WTC11 (cell line): ENCODE results near the gene ZNF440. TPM values are rescaled to one million over a fixed set of nuclear protein-coding genes. Genes with fewer than 3 reads are reported as not detected.
"Not testable (repeated sequence)": the region's sequence is repeated elsewhere in the genome, so short reads cannot be mapped to it uniquely, and the experiment has no call there.

Source experiments
- ATAC-seq: fragments of 200-7000 bp; cut with Tn5 transposase; 2 replicates; pipeline ENCODE4 v1.10.0; 2021; ENCODE audit warnings: mild to moderate bottlenecking, moderate library complexity
- CTCF ChIA-PET: fragments of 300-600 bp; sonication (Branson Sonifier 250); formaldehyde crosslinking; loops from one replicate; lab custom pipeline; 2021; ENCODE audit warnings: antibody characterized with exemption; lab: Charles Lee
- POLR2A ChIA-PET: fragments of 350-600 bp; sonication (Branson Sonifier 250); formaldehyde crosslinking; loops from one replicate; lab custom pipeline; 2021; ENCODE audit warnings: antibody characterized with exemption; lab: Charles Lee
- DNase-seq: peaks from one replicate; pipeline ENCODE4 v3.0.0; 2021; ENCODE audit warnings: low spot score
- H3K27ac Mint-ChIP-seq: 2 replicates; pipeline ENCODE4 v1.8.0; 2021; ENCODE audit warnings: mixed read lengths
- H3K27me3 Mint-ChIP-seq: 2 replicates; pipeline ENCODE4 v1.8.0; 2021; ENCODE audit warnings: low read depth, mild to moderate bottlenecking, moderate library complexity, mixed read lengths
- H3K36me3 Mint-ChIP-seq: 2 replicates; pipeline ENCODE4 v1.8.0; 2021; ENCODE audit warnings: mixed read lengths
- H3K4me1 Mint-ChIP-seq: 2 replicates; pipeline ENCODE4 v1.8.0; 2022; ENCODE audit warnings: mixed read lengths
- H3K4me3 Mint-ChIP-seq: 2 replicates; pipeline ENCODE4 v1.8.0; 2021; ENCODE audit warnings: mild to moderate bottlenecking, moderate library complexity, mixed read lengths
- H3K9me3 Mint-ChIP-seq: 2 replicates; pipeline ENCODE4 v1.8.0; 2021; ENCODE audit warnings: mixed read lengths
- FOXJ3 ChIP-seq: sonication (generic); formaldehyde crosslinking; IDR thresholded peaks from 2 replicates; pipeline ENCODE4 v1.9.0; 2021; ENCODE audit warnings: missing genetic modification reagents, mild to moderate bottlenecking, borderline replicate concordance
- GABPB1 ChIP-seq: sonication (generic); formaldehyde crosslinking; IDR thresholded peaks from 2 replicates; pipeline ENCODE4 v1.8.1; 2023; ENCODE audit warnings: mild to moderate bottlenecking, missing genetic modification reagents
- IRF2 ChIP-seq: sonication (generic); formaldehyde crosslinking; IDR thresholded peaks from 2 replicates; pipeline ENCODE4 v1.8.0; 2022; ENCODE audit warnings: low read depth, missing genetic modification reagents, borderline replicate concordance
- JUN ChIP-seq: sonication (generic); formaldehyde crosslinking; IDR thresholded peaks from 2 replicates; pipeline ENCODE4 v1.8.0; 2023; ENCODE audit warnings: mild to moderate bottlenecking, missing genetic modification reagents
- NFYB ChIP-seq: sonication (generic); formaldehyde crosslinking; conservative IDR thresholded peaks from 2 replicates; pipeline ENCODE4 v1.8.0; 2022; ENCODE audit warnings: low read depth, missing genetic modification reagents
- NR1H2 ChIP-seq: sonication (generic); formaldehyde crosslinking; IDR thresholded peaks from 2 replicates; pipeline ENCODE4 v1.9.0; 2021; ENCODE audit warnings: mild to moderate bottlenecking, moderate library complexity, missing genetic modification reagents
- OVOL2 ChIP-seq: fragments of 250-450 bp; sonication (Bioruptor Pico); IDR thresholded peaks from 2 replicates; pipeline ENCODE4 v1.9.0; 2021; ENCODE audit warnings: mild to moderate bottlenecking, borderline replicate concordance
- RELA ChIP-seq: sonication (generic); formaldehyde crosslinking; IDR thresholded peaks from 2 replicates; pipeline ENCODE4 v1.8.1; 2022; ENCODE audit warnings: missing genetic modification reagents, mild to moderate bottlenecking, borderline replicate concordance
- TEAD1 ChIP-seq: sonication (generic); formaldehyde crosslinking; IDR thresholded peaks from 2 replicates; pipeline ENCODE4 v1.8.0; 2022; ENCODE audit warnings: mild to moderate bottlenecking, missing genetic modification reagents
- ZNF263 ChIP-seq: sonication (generic); formaldehyde crosslinking; IDR thresholded peaks from 2 replicates; pipeline ENCODE4 v1.8.1; 2022; ENCODE audit warnings: low read depth, mild to moderate bottlenecking, moderate library complexity, missing genetic modification reagents
- total RNA-seq: library from RNA; stranded (reverse); gene quantifications from 3 replicates; pipeline ENCODE4 v1.2.3, GENCODE V29; 2021
- TF ChIP-seq, protein P1 (sequence below): fragments of 250-450 bp; sonication (Bioruptor Pico); IDR thresholded peaks from 2 replicates; pipeline ENCODE4 v1.9.0; 2021; ENCODE audit warnings: moderate library complexity, mild to moderate bottlenecking, inconsistent platforms, borderline replicate concordance
- TF ChIP-seq, protein P2 (sequence below): fragments of 250-450 bp; sonication (Bioruptor Pico); conservative IDR thresholded peaks from 2 replicates; pipeline ENCODE4 v1.9.0; 2021; ENCODE audit warnings: mild to moderate bottlenecking
- TF ChIP-seq, protein P3 (sequence below): fragments of 200-600 bp; IDR thresholded peaks from 2 replicates; pipeline ENCODE4 v1.8.0; 2022; ENCODE audit warnings: antibody characterized with exemption
- TF ChIP-seq, protein P4 (sequence below): fragments of 250-450 bp; sonication (Bioruptor Pico); IDR thresholded peaks from 2 replicates; pipeline ENCODE4 v1.8.0; 2021; ENCODE audit warnings: mild to moderate bottlenecking
- TF ChIP-seq, protein P5 (sequence below): sonication (generic); formaldehyde crosslinking; IDR thresholded peaks from 2 replicates; pipeline ENCODE4 v1.8.0; 2022; ENCODE audit warnings: mild to moderate bottlenecking, missing genetic modification reagents

Gene ZNF440
- total RNA-seq, 1 experiment from 2014 or later = 16.4 TPM

DNA sequence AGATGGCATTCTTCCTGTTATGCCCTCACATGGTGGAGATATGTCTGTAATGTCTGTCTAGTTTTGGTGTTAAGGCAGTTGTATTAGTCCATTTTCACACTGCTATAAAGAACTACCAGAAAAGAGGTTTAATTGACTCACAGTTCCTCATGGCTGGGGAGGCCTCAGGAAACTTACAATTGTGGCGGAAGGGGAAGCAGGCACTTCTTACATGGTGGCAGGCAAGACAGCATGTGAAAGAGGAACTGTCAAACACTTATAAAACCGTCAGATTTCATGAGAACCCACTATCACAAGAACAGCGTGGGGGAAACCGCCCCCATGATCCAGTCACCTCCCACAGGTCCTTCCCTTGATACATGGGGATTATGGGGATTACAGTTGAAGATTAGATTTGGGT is 44.1 kb upstream of the ZNF440 start:
- TF ChIP-seq, protein P1, sequence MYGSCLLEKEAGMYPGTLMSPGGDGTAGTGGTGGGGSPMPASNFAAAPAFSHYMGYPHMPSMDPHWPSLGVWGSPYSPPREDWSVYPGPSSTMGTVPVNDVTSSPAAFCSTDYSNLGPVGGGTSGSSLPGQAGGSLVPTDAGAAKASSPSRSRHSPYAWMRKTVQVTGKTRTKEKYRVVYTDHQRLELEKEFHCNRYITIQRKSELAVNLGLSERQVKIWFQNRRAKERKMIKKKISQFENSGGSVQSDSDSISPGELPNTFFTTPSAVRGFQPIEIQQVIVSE (CRISPR knock-in tag) = no peak
- TF ChIP-seq ZNF263 (CRISPR knock-in tag) (no peak), IRF2 (CRISPR knock-in tag) (no peak), FOXJ3 (CRISPR knock-in tag) (no peak)
- TF ChIP-seq, protein P2, sequence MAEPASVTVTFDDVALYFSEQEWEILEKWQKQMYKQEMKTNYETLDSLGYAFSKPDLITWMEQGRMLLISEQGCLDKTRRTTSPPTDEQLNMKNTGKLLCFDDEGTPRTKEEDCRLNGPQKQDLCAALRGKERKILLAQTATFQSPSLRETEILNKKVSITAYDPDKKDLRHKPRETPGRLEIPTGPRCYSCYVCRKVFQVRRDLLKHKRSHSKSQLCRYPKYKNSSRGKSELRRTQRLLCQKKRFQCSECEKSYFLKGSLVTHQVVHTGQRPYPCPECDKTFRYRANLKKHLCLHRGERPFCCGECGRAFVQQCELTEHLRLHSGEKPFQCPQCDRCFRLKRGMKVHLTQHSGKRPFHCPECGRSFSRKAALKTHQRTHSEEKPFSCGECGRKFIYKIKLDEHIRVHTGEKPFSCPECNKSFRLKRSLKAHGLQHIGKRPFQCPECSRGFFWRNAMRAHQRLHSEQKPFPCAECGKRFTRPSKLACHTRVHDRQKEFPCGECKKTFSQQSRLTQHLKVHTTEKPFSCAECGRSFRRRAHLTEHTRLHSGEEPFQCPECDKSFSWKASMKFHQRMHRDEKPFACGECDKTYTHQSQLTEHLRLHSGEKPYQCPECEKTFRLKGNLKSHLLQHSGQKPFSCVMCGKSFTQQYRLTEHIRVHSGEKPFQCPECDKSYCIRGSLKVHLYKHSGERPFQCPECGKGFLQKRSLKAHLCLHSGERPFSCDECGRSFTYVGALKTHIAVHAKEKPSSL (CRISPR knock-in tag) = no peak
- TF ChIP-seq, all 79 proteins: peak for 0
- Mint-ChIP-seq H3K27me3 (peaks cover 58% of the 10 kb centered on the region), H3K4me3 (no peak overlapping the region), H3K36me3 (peaks cover 10% of the 10 kb centered on the region), H3K9me3 (peaks cover 46% of the 10 kb centered on the region), H3K4me1 (peaks cover 4% of the 10 kb centered on the region; the same call in 1 of the 2 replicates), H3K27ac (no peak overlapping the region)
- ATAC-seq = no peak
- ChIA-PET POLR2A (no interaction called here), CTCF (no interaction called here)
- no peak for DNase-seq

DNA sequence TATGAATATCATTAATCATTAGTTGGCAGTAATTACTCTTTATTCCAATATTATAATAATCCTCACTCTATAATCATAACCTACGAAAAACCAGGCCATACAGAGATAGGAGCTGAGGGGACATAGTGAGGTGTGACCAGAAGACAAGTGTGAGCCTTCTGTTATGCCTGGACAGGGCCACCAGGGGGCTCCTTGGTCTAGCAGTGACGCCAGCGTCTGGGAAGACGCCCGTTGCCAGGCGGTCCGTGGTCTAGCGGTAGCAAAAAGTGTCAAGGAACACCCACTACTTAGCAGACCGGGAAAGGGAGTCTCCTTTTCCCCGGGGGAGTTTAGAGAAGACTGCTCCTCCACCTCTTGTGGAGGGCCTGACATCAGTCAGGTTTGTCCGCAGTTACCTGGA is 42.6 kb upstream of the ZNF440 start:
- Mint-ChIP-seq H3K9me3 (peaks cover 54% of the 10 kb centered on the region), H3K27me3 (peaks cover 51% of the 10 kb centered on the region)
- CTCF ChIA-PET = interaction anchor here (0.6 to 0.8 kb wide), 5 partner anchors 26 to 460 kb away, joined by 3 read pairs; no protein-coding TSS in a partner anchor
- peak; percentile 60 for DNase-seq
- ATAC-seq, H3K27ac Mint-ChIP-seq, H3K36me3 Mint-ChIP-seq, H3K4me3 Mint-ChIP-seq, H3K4me1 Mint-ChIP-seq, POLR2A ChIA-PET: not testable (repeated sequence)
- TF ChIP-seq, protein P3, sequence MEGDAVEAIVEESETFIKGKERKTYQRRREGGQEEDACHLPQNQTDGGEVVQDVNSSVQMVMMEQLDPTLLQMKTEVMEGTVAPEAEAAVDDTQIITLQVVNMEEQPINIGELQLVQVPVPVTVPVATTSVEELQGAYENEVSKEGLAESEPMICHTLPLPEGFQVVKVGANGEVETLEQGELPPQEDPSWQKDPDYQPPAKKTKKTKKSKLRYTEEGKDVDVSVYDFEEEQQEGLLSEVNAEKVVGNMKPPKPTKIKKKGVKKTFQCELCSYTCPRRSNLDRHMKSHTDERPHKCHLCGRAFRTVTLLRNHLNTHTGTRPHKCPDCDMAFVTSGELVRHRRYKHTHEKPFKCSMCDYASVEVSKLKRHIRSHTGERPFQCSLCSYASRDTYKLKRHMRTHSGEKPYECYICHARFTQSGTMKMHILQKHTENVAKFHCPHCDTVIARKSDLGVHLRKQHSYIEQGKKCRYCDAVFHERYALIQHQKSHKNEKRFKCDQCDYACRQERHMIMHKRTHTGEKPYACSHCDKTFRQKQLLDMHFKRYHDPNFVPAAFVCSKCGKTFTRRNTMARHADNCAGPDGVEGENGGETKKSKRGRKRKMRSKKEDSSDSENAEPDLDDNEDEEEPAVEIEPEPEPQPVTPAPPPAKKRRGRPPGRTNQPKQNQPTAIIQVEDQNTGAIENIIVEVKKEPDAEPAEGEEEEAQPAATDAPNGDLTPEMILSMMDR = peak; percentile 40; the same call in 1 of the 2 replicates

DNA sequence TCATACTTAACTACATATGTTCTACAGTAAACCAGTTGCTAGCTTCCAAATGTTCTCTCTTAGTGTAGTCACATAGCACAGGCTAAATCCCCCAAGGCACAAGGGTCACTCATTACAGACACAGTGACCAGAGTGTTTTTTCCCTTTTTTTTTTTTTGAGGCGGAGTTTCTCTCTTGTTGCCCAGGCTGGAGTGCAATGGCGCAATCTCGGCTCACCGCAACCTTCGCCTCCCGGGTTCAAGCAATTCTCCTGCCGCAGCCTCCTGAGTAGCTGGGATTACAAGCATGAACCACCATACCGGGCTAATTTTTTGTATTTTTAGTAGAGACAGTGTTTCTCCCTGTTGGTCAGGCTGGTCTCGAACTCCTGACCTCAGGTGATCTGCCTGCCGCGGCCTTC is 37.4 kb upstream of the ZNF440 start:
- Mint-ChIP-seq H3K27me3 (peaks cover 21% of the 10 kb centered on the region), H3K36me3 (peaks cover 39% of the 10 kb centered on the region), H3K9me3 (peaks cover 63% of the 10 kb centered on the region)
- ATAC-seq, CTCF ChIA-PET, H3K4me3 Mint-ChIP-seq, H3K27ac Mint-ChIP-seq, POLR2A ChIA-PET, H3K4me1 Mint-ChIP-seq, DNase-seq: not testable (repeated sequence)
- 0 out of 2 replicates have a peak, but pooled peaks have one; percentile 47 for TF ChIP-seq GABPB1 (CRISPR knock-in tag)

DNA sequence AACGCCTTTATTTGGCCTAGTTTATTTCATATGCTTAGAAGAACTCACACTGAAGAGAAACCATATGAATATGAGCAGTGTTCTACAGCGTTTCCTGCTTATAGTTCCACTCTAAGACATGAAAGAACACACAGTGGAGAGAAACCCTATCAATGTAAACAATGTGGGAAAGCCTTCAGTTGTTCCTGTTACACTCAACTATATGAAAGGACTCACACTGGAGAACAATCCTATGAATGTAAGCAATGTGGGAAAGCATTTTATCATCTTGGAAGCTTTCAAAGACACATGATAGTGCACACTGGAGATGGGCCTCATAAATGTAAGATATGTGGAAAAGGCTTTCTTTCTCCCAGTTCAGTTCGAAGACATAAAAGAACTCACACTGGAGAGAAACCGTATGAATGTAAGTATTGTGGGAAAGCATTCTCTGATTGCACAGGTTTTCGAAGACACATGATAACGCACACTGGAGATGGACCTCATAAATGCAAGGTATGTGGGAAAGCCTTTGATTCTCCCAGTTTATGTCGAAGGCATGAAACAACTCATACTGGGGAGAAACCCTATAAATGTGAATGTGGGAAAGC is 33.5 kb upstream of the ZNF440 start:
- ChIA-PET CTCF (no interaction called here), POLR2A (no interaction called here)
- Mint-ChIP-seq H3K9me3 (peaks cover 57% of the 10 kb centered on the region), H3K27ac (no peak overlapping the region), H3K27me3 (peaks cover 12% of the 10 kb centered on the region), H3K36me3 (peaks cover 34% of the 10 kb centered on the region), H3K4me1 (peaks cover 2% of the 10 kb centered on the region; the same call in 1 of the 2 replicates), H3K4me3 (no peak overlapping the region)
- ATAC-seq (no peak), DNase-seq (no peak)
- TF ChIP-seq, protein P3 = no peak
- TF ChIP-seq JUN (CRISPR knock-in tag) (no peak), RELA (CRISPR knock-in tag) (no peak), OVOL2 (CRISPR knock-in tag) (no peak), TEAD1 (CRISPR knock-in tag) (no peak), NFYB (CRISPR knock-in tag) (no peak), NR1H2 (CRISPR knock-in tag) (no peak)
- TF ChIP-seq, protein P4, sequence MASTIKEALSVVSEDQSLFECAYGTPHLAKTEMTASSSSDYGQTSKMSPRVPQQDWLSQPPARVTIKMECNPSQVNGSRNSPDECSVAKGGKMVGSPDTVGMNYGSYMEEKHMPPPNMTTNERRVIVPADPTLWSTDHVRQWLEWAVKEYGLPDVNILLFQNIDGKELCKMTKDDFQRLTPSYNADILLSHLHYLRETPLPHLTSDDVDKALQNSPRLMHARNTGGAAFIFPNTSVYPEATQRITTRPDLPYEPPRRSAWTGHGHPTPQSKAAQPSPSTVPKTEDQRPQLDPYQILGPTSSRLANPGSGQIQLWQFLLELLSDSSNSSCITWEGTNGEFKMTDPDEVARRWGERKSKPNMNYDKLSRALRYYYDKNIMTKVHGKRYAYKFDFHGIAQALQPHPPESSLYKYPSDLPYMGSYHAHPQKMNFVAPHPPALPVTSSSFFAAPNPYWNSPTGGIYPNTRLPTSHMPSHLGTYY (CRISPR knock-in tag) = no peak
- TF ChIP-seq, protein P5, sequence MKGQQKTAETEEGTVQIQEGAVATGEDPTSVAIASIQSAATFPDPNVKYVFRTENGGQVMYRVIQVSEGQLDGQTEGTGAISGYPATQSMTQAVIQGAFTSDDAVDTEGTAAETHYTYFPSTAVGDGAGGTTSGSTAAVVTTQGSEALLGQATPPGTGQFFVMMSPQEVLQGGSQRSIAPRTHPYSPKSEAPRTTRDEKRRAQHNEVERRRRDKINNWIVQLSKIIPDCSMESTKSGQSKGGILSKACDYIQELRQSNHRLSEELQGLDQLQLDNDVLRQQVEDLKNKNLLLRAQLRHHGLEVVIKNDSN (CRISPR knock-in tag) = no peak
